ENCODE measurements around the gene CCR4. TPM values are rescaled to one million over a fixed set of nuclear protein-coding genes. Genes with fewer than 3 reads are reported as not detected.

Gene CCR4
- polyA plus RNA-seq, 2 donors: 0.06 to 0.13 TPM

- Histone ChIP-seq H3K4me1 (ENCODE audit: control insufficient read depth in 2 of 2, insufficient read depth in 2 of 2, low read length in 1 of 2) (no peaks in the 10 kb centered on the region), H3K4me3 (ENCODE audit: low read depth in 1 of 2, low read length in 2 of 2) (no peak overlapping the region), H3K27ac (ENCODE audit: low read depth in 2 of 2, low read length in 1 of 2) (no peak overlapping the region), H3K9me3 (ENCODE audit: control insufficient read depth in 2 of 2, insufficient read depth in 1 of 2, low read depth in 1 of 2, low read length in 1 of 2) (no peaks in the 10 kb centered on the region), H3K27me3 (ENCODE audit: control insufficient read depth in 1 of 2, insufficient read depth in 2 of 2, low read length in 2 of 2) (no peaks in the 10 kb centered on the region), H3K36me3 (ENCODE audit: control insufficient read depth in 2 of 2, insufficient read depth in 2 of 2, low read length in 1 of 2) (no peaks in the 10 kb centered on the region)
- 89 to 92% methylated on average over 10 of the region's 10 CpGs for WGBS, 2 donors
Observed at GRCh38 chr3:32948625-32949445, 2.6 kb upstream of the CCR4 start.

DNA sequence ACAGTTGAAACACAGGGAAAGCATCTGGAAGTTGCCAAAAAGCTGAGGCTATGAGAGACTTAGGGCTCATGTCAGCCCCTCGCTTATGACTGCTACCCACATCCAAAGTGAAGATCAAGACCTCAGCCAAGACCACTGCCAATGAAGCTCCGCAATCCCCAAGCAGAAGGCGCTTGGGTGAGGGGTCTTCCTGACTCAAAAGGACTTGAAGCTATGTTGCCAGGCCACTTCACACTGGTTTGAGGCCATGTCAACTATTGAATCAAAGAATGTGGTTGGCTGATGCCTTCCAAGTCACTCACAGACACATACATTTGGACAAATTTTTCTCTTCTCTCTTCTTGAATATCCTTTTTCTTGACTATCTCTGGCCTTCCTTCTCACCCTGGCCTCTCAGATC lies 928 bp upstream of the CCR4 start:
- Histone ChIP-seq H3K4me3 (ENCODE audit: low read depth in 1 of 2, low read length in 2 of 2) (no peak overlapping the region), H3K27ac (ENCODE audit: low read depth in 2 of 2, low read length in 1 of 2) (no peak overlapping the region), H3K27me3 (ENCODE audit: control insufficient read depth in 1 of 2, insufficient read depth in 2 of 2, low read length in 2 of 2) (no peaks in the 10 kb centered on the region), H3K36me3 (ENCODE audit: control insufficient read depth in 2 of 2, insufficient read depth in 2 of 2, low read length in 1 of 2) (no peaks in the 10 kb centered on the region), H3K4me1 (ENCODE audit: control insufficient read depth in 2 of 2, insufficient read depth in 2 of 2, low read length in 1 of 2) (no peaks in the 10 kb centered on the region), H3K9me3 (ENCODE audit: control insufficient read depth in 2 of 2, insufficient read depth in 1 of 2, low read depth in 1 of 2, low read length in 1 of 2) (no peaks in the 10 kb centered on the region)
- 94 to 97% methylated on average over 3 of the region's 3 CpGs for WGBS, 2 donors

DNA sequence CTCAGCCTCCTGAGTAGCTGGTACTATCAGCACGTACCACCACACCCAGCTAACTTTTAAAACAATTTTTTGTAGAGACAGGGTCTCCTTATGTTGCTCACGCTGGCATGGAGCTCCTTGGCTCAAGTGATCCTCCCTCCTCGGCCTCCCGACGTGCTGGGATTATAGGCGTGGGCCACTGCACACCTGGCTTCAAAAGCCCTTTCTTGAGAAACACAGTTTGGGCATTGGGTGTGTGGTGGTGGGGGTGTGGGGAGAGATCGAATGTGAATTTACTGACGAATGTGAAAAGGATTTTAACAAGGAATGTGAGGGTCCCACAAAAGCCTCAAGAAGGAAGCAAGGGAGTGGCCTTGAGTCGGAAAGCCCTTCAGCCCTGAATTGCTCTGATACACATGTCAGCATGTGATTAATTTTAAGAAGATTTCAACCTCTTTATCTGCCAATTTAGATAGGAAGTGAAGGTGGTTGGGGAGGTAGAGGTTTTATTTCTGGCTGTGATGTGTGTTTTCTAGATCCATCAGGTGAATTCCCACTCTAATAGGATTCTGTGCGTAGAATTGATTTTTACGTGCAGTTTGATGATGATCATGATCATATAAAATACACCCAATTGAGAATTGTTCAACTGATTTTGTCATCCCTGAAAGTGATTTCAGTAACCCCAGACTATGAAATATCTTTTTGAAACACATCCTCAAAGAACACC lies 1.1 kb downstream of the CCR4 start:
- WGBS, 2 donors: 83 to 84% methylated on average over 11 of the region's 11 CpGs
- Histone ChIP-seq H3K9me3 (ENCODE audit: control insufficient read depth in 2 of 2, insufficient read depth in 1 of 2, low read depth in 1 of 2, low read length in 1 of 2) (no peaks in the 10 kb centered on the region), H3K27ac (ENCODE audit: low read depth in 2 of 2, low read length in 1 of 2) (no peak overlapping the region), H3K36me3 (ENCODE audit: control insufficient read depth in 2 of 2, insufficient read depth in 2 of 2, low read length in 1 of 2) (no peaks in the 10 kb centered on the region), H3K4me3 (ENCODE audit: low read depth in 1 of 2, low read length in 2 of 2) (no peak overlapping the region), H3K4me1 (ENCODE audit: control insufficient read depth in 2 of 2, insufficient read depth in 2 of 2, low read length in 1 of 2) (no peaks in the 10 kb centered on the region), H3K27me3 (ENCODE audit: control insufficient read depth in 1 of 2, insufficient read depth in 2 of 2, low read length in 2 of 2) (no peaks in the 10 kb centered on the region)

DNA sequence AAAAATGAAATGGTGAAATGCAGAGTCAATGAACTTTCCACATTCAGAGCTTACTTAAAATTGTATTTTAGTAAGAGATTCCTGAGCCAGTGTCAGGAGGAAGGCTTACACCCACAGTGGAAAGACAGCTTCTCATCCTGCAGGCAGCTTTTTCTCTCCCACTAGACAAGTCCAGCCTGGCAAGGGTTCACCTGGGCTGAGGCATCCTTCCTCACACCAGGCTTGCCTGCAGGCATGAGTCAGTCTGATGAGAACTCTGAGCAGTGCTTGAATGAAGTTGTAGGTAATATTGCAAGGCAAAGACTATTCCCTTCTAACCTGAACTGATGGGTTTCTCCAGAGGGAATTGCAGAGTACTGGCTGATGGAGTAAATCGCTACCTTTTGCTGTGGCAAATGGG lies 3.1 kb downstream of the CCR4 start:
- no peaks in the 10 kb centered on the region for H3K36me3 ChIP-seq (ENCODE audit: control insufficient read depth in 2 of 2, insufficient read depth in 2 of 2, low read length in 1 of 2)
- no peak overlapping the region for H3K27ac ChIP-seq (ENCODE audit: low read depth in 2 of 2, low read length in 1 of 2)
- no peak overlapping the region for H3K4me3 ChIP-seq (ENCODE audit: low read depth in 1 of 2, low read length in 2 of 2)
- H3K9me3 ChIP-seq (ENCODE audit: control insufficient read depth in 2 of 2, insufficient read depth in 1 of 2, low read depth in 1 of 2, low read length in 1 of 2): no peaks in the 10 kb centered on the region
- no peaks in the 10 kb centered on the region for H3K27me3 ChIP-seq (ENCODE audit: control insufficient read depth in 1 of 2, insufficient read depth in 2 of 2, low read length in 2 of 2)
- H3K4me1 ChIP-seq (ENCODE audit: control insufficient read depth in 2 of 2, insufficient read depth in 2 of 2, low read length in 1 of 2): no peaks in the 10 kb centered on the region
- 93 to 94% methylated on average over 1 of the region's 1 CpG for WGBS, 2 donors

- 83% methylated on average over 14 of the region's 14 CpGs for WGBS, 2 donors
- Histone ChIP-seq H3K9me3 (ENCODE audit: control insufficient read depth in 2 of 2, insufficient read depth in 1 of 2, low read depth in 1 of 2, low read length in 1 of 2) (no peaks in the 10 kb centered on the region), H3K27ac (ENCODE audit: low read depth in 2 of 2, low read length in 1 of 2) (no peak overlapping the region), H3K4me1 (ENCODE audit: control insufficient read depth in 2 of 2, insufficient read depth in 2 of 2, low read length in 1 of 2) (no peaks in the 10 kb centered on the region), H3K36me3 (ENCODE audit: control insufficient read depth in 2 of 2, insufficient read depth in 2 of 2, low read length in 1 of 2) (no peaks in the 10 kb centered on the region), H3K4me3 (ENCODE audit: low read depth in 1 of 2, low read length in 2 of 2) (no peak overlapping the region), H3K27me3 (ENCODE audit: control insufficient read depth in 1 of 2, insufficient read depth in 2 of 2, low read length in 2 of 2) (no peaks in the 10 kb centered on the region)
Observed at GRCh38 chr3:32956750-32957570, 5.5 kb downstream of the CCR4 start.

GRCh38 chr3:32958509-32958908 lies 7.1 kb downstream of the CCR4 start:
- Histone ChIP-seq H3K36me3 (ENCODE audit: control insufficient read depth in 2 of 2, insufficient read depth in 2 of 2, low read length in 1 of 2) (no peaks in the 10 kb centered on the region), H3K9me3 (ENCODE audit: control insufficient read depth in 2 of 2, insufficient read depth in 1 of 2, low read depth in 1 of 2, low read length in 1 of 2) (no peaks in the 10 kb centered on the region), H3K4me1 (ENCODE audit: control insufficient read depth in 2 of 2, insufficient read depth in 2 of 2, low read length in 1 of 2) (no peaks in the 10 kb centered on the region), H3K27ac (ENCODE audit: low read depth in 2 of 2, low read length in 1 of 2) (no peak overlapping the region), H3K4me3 (ENCODE audit: low read depth in 1 of 2, low read length in 2 of 2) (no peak overlapping the region), H3K27me3 (ENCODE audit: control insufficient read depth in 1 of 2, insufficient read depth in 2 of 2, low read length in 2 of 2) (no peaks in the 10 kb centered on the region)
- 72 to 76% methylated on average over 5 of the region's 5 CpGs for WGBS, 2 donors

DNA sequence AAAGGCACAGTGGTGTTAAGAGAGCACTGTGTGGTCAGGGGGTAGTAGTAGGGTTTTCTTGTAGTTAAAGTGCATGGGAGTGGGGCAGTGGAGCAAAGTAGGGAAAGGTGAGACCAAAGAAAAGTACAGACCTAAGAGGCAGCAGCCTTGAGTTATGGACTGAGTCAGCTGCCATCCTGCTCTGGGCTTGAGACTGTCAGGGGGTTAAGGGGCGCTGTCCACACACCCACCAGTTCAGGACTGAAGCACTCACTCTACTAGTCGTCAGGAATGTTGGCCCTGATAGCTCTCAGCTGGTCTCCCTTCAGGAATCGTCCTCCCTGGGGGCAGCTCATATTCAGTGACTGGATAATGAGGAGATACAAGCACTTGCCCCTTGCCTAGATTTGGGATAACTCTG lies 7.9 kb downstream of the CCR4 start:
- no peak overlapping the region for H3K27ac ChIP-seq (ENCODE audit: low read depth in 2 of 2, low read length in 1 of 2)
- H3K4me3 ChIP-seq (ENCODE audit: low read depth in 1 of 2, low read length in 2 of 2): no peak overlapping the region
- no peaks in the 10 kb centered on the region for H3K27me3 ChIP-seq (ENCODE audit: control insufficient read depth in 1 of 2, insufficient read depth in 2 of 2, low read length in 2 of 2)
- no peaks in the 10 kb centered on the region for H3K9me3 ChIP-seq (ENCODE audit: control insufficient read depth in 2 of 2, insufficient read depth in 1 of 2, low read depth in 1 of 2, low read length in 1 of 2)
- H3K36me3 ChIP-seq (ENCODE audit: control insufficient read depth in 2 of 2, insufficient read depth in 2 of 2, low read length in 1 of 2): no peaks in the 10 kb centered on the region
- WGBS, 2 donors: 48 to 51% methylated on average over 3 of the region's 3 CpGs
- H3K4me1 ChIP-seq (ENCODE audit: control insufficient read depth in 2 of 2, insufficient read depth in 2 of 2, low read length in 1 of 2): no peaks in the 10 kb centered on the region

DNA sequence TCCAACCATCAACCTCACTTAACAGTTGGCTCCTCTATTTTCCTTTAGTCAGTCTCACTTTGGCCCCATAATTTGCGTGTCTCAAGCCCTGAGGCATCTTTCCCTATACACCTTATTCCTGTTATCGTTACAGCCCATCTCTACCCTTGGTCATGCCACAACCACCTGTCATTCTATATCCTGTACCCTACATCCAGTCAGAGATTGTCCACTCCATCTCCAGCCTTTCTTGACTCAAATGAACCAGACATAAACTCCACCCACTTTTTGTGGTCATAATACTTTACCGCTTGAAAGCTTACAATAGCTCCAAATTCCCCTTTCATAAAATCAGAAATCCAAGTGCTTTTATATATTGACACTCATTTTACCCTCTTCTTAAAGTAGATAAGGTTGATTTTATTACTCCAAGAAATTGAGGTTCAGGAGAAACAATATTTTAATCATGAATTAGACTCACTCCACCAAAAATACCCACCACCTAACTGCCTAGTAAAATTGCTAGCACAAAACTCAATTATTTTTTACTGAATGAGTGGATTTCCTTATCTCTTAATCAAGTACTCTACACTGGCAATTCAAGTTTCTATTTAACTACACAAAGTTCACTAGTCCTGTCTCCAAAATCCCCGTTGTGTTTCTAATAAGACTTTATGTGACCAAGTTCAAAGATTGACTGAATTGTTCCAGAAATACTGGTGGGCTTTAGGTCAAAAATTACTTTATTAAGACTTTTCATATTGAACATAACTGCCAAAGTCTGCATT lies 9.1 kb downstream of the CCR4 start:
- H3K27me3 ChIP-seq (ENCODE audit: control insufficient read depth in 1 of 2, insufficient read depth in 2 of 2, low read length in 2 of 2): no peaks in the 10 kb centered on the region
- H3K27ac ChIP-seq (ENCODE audit: low read depth in 2 of 2, low read length in 1 of 2): no peak overlapping the region
- H3K36me3 ChIP-seq (ENCODE audit: control insufficient read depth in 2 of 2, insufficient read depth in 2 of 2, low read length in 1 of 2): no peaks in the 10 kb centered on the region
- 78 to 82% methylated on average over 4 of the region's 4 CpGs for WGBS, 2 donors
- no peak overlapping the region for H3K4me3 ChIP-seq (ENCODE audit: low read depth in 1 of 2, low read length in 2 of 2)
- H3K4me1 ChIP-seq (ENCODE audit: control insufficient read depth in 2 of 2, insufficient read depth in 2 of 2, low read length in 1 of 2): no peaks in the 10 kb centered on the region
- H3K9me3 ChIP-seq (ENCODE audit: control insufficient read depth in 2 of 2, insufficient read depth in 1 of 2, low read depth in 1 of 2, low read length in 1 of 2): no peaks in the 10 kb centered on the region

- WGBS, 2 donors: 71 to 79% methylated on average over 5 of the region's 5 CpGs
- Histone ChIP-seq H3K27ac (ENCODE audit: low read depth in 2 of 2, low read length in 1 of 2) (no peak overlapping the region), H3K4me1 (ENCODE audit: control insufficient read depth in 2 of 2, insufficient read depth in 2 of 2, low read length in 1 of 2) (no peaks in the 10 kb centered on the region), H3K9me3 (ENCODE audit: control insufficient read depth in 2 of 2, insufficient read depth in 1 of 2, low read depth in 1 of 2, low read length in 1 of 2) (peaks cover 0 to 4% of the 10 kb centered on the region in 2 donors), H3K4me3 (ENCODE audit: low read depth in 1 of 2, low read length in 2 of 2) (no peak overlapping the region), H3K36me3 (ENCODE audit: control insufficient read depth in 2 of 2, insufficient read depth in 2 of 2, low read length in 1 of 2) (no peaks in the 10 kb centered on the region), H3K27me3 (ENCODE audit: control insufficient read depth in 1 of 2, insufficient read depth in 2 of 2, low read length in 2 of 2) (no peaks in the 10 kb centered on the region)
Observed at GRCh38 chr3:32961189-32961715, 9.8 kb downstream of the CCR4 start.

All from esophagus (tissue), 2 donors.